Choroid plexus epithelial cell (primary cell): ENCODE results near the gene C12orf43.

ENCODE experiments used
- DNase-seq: peaks from one replicate; pipeline ENCODE4 v3.0.0-alpha.2; 2010; ENCODE audit warnings: low read depth
- H3K4me3 ChIP-seq: 2 replicates; pipeline ENCODE4 v1.5.1; 2011; ENCODE audit warnings: low read depth, mild to moderate bottlenecking, control low read depth, low read length, moderate library complexity
- TF ChIP-seq, protein P1 (sequence below): conservative IDR thresholded peaks from 2 replicates; pipeline ENCODE4 v1.5.1; 2011; ENCODE audit warnings: low read depth, mild to moderate bottlenecking, control low read depth, inconsistent platforms, low read length, moderate library complexity

Gene C12orf43

DNA sequence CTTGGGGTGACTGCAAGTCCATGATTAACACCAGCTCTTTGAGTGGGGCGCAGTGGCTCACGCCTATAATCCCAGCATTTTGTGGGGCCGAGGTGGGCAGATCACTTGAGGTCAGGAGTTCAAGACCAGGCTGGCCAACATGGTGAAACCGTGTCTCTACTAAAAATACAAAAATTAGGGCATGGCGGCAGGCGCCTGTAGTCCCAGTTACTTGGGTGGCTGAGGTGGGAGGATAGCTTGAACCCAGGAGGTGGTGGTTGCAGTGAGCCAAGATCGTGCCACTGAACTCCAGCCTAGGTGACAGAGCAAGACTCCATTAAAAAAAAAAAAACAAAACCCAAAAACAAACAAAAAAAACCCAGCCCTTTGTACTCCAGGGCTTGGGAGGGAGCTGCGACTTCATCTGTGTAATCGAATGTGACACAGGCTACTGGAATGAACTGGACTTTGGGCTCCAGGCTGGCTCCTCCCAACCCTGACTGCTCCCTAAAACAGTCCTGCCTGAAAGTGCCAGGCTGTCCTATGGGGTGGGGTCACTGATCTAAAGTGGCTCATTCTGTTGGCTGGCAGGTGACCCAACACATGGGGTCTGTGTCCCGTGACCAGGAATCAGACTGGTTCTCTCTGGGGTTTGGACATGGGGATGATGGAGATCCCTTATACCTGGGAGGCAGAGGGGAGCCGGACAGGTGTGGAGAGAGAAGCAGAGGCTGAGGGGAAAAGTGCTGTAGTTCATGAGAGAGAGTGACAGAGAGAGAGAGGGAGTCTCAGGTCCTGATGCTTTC, 9.3 kb upstream of the C12orf43 start:
- no peak overlapping the region for H3K4me3 ChIP-seq
- TF ChIP-seq, protein P1, sequence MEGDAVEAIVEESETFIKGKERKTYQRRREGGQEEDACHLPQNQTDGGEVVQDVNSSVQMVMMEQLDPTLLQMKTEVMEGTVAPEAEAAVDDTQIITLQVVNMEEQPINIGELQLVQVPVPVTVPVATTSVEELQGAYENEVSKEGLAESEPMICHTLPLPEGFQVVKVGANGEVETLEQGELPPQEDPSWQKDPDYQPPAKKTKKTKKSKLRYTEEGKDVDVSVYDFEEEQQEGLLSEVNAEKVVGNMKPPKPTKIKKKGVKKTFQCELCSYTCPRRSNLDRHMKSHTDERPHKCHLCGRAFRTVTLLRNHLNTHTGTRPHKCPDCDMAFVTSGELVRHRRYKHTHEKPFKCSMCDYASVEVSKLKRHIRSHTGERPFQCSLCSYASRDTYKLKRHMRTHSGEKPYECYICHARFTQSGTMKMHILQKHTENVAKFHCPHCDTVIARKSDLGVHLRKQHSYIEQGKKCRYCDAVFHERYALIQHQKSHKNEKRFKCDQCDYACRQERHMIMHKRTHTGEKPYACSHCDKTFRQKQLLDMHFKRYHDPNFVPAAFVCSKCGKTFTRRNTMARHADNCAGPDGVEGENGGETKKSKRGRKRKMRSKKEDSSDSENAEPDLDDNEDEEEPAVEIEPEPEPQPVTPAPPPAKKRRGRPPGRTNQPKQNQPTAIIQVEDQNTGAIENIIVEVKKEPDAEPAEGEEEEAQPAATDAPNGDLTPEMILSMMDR = no peak
- DNase-seq = no peak

DNA sequence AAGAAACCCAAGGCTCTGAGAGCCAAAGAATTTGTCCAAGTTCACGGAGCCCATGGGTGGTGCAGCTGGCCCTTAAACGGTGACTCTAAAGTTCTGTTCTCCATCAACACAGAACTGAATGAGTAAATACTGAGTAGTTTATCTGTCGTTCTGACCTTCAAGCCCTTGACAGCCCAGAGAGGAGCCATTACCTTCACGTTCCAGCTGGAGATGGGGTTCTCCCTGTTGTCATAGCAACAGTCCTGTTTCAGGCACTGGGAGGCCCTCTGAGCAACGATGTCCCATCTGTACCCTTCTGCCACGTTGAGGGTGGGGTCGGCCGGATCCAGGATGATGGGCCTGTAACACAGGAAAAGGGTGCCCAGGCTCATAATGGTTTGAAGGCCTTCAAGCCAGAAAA, 7.5 kb upstream of the C12orf43 start:
- TF ChIP-seq, protein P1 = no peak

DNA sequence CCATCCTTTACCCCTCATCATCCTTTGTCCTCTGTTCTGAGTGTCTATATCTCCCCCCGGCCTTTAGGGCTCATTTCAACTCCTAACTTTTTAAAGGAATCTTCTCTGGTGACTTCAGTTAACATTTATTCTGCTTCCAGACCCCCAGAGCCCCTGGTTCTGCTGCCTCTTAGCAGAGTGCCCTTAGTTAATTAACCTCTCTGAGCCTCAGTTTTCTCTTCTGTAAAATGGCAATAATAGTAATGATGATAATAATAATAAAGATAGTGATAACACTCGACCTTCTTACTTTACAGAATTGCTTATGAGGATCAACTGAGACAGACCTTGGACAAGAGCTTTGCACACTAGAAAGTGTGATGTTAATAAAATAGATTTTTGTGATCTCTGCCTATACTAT, 6.4 kb upstream of the C12orf43 start:
- no peak for DNase-seq
- TF ChIP-seq, protein P1 = no peak
- H3K4me3 ChIP-seq = no peak overlapping the region

More for the DNA sequence above, 7.5 kb upstream of the C12orf43 start:
- no peak for DNase-seq
- no peak overlapping the region for H3K4me3 ChIP-seq

DNA sequence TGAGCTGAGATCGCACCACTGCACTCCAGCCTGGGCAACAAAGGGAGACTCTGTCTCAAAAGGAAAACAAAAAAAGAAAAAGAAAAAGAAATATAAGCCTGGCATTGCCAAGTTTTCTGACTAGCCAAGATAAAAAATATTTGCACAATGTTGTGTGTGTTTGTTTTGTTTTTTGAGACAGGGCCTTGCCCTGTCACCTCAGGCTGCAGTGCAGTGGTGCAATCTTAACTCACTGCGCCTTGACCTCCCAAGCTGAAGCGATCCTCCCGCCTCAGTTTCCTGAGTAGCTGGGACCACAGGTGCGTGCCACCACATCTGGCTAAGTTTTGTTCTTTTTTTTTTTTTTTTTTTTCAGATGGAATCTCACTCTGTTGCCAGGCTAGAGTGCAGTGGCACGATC, 5.5 kb upstream of the C12orf43 start:
- TF ChIP-seq, protein P1 = no peak
- no peak for DNase-seq
- H3K4me3 ChIP-seq = no peak overlapping the region

DNA sequence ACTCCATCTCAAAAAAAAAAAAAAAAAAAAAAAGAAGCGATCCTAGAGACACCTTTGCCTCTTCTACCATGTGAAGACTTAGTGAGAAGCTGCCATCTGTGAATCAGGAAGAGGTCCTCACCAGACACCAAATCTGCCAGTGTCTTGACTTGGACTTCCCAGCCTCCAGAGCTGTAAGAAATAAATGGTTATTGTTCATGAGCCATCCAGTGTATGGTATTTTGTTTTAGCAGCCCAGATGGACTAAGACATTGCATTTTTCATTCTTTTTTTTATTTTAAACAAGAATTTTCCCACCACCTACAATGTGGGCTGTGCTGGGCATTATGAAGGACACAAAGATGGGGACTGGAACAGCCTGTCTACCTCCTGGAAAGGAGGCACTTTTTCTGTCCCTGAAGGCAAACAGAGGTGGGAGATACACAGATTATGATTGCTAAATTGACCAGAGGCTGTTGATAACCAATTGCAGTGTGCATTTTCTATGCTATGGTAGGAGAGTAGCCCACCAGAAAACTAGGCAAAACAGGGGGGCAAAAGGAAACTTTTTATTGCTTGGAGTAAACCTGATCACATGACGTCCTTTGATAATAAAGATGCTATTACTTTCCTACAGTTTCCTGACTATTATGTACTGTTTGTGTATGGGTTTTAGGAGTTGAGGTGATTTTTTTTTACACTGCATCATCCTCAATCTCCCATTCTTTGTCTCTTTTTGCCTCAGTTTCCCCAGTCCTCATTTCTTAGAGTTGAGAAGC, 2.8 kb upstream of the C12orf43 start:
- H3K4me3 ChIP-seq = no peak overlapping the region
- TF ChIP-seq, protein P1 = no peak
- no peak for DNase-seq

DNA sequence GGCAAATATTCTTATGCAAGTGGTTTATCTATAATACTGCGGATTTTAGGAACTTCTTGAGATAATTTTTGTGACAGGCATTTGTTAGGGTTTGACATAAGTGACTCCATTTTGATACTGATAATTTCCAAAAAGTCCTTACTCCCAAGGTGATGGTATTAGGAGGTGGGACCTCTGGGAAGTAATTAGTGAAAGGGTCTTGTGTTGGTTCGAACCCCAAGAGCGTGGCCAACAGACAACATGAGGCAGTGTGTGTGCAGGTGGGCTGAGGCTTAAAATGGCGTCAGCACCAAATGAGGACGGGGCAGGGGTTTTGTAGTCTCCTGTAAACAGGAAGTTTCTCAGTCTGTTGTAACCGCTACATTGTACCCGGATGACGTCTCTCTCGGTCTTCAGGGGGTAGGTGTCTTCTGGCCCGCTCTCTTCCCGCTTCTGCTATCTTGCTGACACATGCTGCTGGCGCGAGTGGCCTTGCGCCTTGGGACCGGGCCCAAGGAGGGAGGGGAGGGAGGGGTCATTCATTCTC, 1.7 kb upstream of the C12orf43 start:
- no peak overlapping the region for H3K4me3 ChIP-seq
- DNase-seq = no peak
- TF ChIP-seq, protein P1 = no peak
